GM06990 (cell line): Measurements from ENCODE around the gene GPC6.

Source experiments
- DNase-seq: peaks from one replicate; pipeline ENCODE4 v3.0.0-alpha.2; 2011; ENCODE audit not compliant: insufficient read length; ENCODE audit errors: extremely low read depth
- H3K27me3 ChIP-seq: replicated peaks from 2 replicates; pipeline ENCODE4 v1.6.0; 2011; ENCODE audit warnings: low read length; ENCODE audit not compliant: control insufficient read depth, insufficient read depth
- H3K36me3 ChIP-seq: 2 replicates; pipeline ENCODE4 v1.5.1; 2011; ENCODE audit warnings: low read length; ENCODE audit not compliant: control insufficient read depth, insufficient read depth
- H3K4me3 ChIP-seq: replicated peaks from 2 replicates; pipeline ENCODE4 v1.5.1; 2011; ENCODE audit warnings: low read depth, mild to moderate bottlenecking, control low read depth, low read length
- TF ChIP-seq, protein P1 (sequence below): IDR thresholded peaks from 2 replicates; pipeline ENCODE4 v1.5.1; 2011; ENCODE audit warnings: low read length, control low read depth, mild to moderate bottlenecking, inconsistent platforms; ENCODE audit not compliant: insufficient read depth, poor library complexity, severe bottlenecking

Gene GPC6

GRCh38 chr13:93745884-93746283 is 519.3 kb downstream of the GPC6 start:
- TF ChIP-seq, protein P1, sequence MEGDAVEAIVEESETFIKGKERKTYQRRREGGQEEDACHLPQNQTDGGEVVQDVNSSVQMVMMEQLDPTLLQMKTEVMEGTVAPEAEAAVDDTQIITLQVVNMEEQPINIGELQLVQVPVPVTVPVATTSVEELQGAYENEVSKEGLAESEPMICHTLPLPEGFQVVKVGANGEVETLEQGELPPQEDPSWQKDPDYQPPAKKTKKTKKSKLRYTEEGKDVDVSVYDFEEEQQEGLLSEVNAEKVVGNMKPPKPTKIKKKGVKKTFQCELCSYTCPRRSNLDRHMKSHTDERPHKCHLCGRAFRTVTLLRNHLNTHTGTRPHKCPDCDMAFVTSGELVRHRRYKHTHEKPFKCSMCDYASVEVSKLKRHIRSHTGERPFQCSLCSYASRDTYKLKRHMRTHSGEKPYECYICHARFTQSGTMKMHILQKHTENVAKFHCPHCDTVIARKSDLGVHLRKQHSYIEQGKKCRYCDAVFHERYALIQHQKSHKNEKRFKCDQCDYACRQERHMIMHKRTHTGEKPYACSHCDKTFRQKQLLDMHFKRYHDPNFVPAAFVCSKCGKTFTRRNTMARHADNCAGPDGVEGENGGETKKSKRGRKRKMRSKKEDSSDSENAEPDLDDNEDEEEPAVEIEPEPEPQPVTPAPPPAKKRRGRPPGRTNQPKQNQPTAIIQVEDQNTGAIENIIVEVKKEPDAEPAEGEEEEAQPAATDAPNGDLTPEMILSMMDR: no peak
- no peaks in the 10 kb centered on the region for H3K36me3 ChIP-seq
- H3K27me3 ChIP-seq: no peaks in the 10 kb centered on the region
- DNase-seq: no peak
- no peak overlapping the region for H3K4me3 ChIP-seq

- Histone ChIP-seq H3K36me3 (no peaks in the 10 kb centered on the region), H3K27me3 (no peaks in the 10 kb centered on the region), H3K4me3 (no peak overlapping the region)
- DNase-seq: no peak
- TF ChIP-seq, protein P1: no peak
Observed at GRCh38 chr13:93746589-93746988, 520.0 kb downstream of the GPC6 start.

GRCh38 chr13:93750676-93751075 is 524.1 kb downstream of the GPC6 start:
- no peaks in the 10 kb centered on the region for H3K36me3 ChIP-seq
- no peak overlapping the region for H3K4me3 ChIP-seq
- TF ChIP-seq, protein P1: no peak
- H3K27me3 ChIP-seq: no peaks in the 10 kb centered on the region
- DNase-seq: no peak

DNA sequence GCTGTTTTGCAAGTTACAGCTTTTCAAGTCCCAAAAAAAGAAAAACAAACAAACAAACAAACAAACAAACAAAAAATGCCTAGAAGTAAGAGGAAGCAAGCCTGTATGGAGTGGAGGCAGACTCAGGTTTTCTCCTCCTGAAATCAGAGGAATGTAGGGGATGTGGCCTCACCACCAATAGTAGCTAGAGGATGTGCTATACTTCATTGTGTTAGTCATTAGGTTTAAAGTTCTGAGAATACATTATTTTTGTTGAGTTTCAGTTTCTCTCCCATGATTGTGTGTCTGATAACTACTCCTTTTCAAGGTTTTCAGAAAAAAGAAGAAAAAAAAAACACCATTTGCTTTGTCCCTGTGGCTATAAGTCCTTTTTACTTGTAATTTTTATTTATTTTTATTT is 524.5 kb downstream of the GPC6 start:
- Histone ChIP-seq H3K36me3 (no peaks in the 10 kb centered on the region), H3K4me3 (no peak overlapping the region), H3K27me3 (no peaks in the 10 kb centered on the region)
- DNase-seq: no peak
- TF ChIP-seq, protein P1: no peak

DNA sequence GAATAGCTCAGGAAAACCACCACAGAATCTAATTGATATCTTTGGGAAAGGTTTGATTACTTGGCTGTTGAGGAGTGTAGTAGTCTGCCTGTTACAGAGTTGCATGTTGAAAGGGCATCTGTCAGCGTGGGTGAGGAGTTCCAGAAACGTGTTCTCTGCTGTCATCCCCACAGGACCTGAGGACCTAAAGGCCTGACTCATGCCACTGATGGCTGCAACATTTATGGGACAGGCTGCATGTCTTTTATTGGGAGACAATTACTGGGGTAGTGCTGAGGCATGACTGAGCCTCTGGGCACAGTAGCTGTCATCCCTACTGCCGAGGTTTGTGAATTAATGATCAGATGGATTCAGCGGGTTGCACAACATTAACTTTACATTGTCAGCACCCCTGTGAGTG is 525.9 kb downstream of the GPC6 start:
- DNase-seq: no peak

More for the DNA sequence above, 525.9 kb downstream of the GPC6 start:
- Histone ChIP-seq H3K4me3 (no peak overlapping the region), H3K36me3 (no peaks in the 10 kb centered on the region), H3K27me3 (no peaks in the 10 kb centered on the region)
- TF ChIP-seq, protein P1: no peak
